Putamen (tissue), 1 donor: ENCODE data around the gene MYBBP1A.
A peak's percentile ranks its signal among the peaks of the same experiment; 100 is the strongest.
"Not testable (repeated sequence)": the region's sequence is repeated elsewhere in the genome, so short reads cannot be mapped to it uniquely, and the experiment has no call there.

Experiments used
- DNase-seq: peaks from one replicate; pipeline ENCODE4 v3.0.0-alpha.2; 2016; ENCODE audit warnings: low spot score

The MYBBP1A gene, protein sequence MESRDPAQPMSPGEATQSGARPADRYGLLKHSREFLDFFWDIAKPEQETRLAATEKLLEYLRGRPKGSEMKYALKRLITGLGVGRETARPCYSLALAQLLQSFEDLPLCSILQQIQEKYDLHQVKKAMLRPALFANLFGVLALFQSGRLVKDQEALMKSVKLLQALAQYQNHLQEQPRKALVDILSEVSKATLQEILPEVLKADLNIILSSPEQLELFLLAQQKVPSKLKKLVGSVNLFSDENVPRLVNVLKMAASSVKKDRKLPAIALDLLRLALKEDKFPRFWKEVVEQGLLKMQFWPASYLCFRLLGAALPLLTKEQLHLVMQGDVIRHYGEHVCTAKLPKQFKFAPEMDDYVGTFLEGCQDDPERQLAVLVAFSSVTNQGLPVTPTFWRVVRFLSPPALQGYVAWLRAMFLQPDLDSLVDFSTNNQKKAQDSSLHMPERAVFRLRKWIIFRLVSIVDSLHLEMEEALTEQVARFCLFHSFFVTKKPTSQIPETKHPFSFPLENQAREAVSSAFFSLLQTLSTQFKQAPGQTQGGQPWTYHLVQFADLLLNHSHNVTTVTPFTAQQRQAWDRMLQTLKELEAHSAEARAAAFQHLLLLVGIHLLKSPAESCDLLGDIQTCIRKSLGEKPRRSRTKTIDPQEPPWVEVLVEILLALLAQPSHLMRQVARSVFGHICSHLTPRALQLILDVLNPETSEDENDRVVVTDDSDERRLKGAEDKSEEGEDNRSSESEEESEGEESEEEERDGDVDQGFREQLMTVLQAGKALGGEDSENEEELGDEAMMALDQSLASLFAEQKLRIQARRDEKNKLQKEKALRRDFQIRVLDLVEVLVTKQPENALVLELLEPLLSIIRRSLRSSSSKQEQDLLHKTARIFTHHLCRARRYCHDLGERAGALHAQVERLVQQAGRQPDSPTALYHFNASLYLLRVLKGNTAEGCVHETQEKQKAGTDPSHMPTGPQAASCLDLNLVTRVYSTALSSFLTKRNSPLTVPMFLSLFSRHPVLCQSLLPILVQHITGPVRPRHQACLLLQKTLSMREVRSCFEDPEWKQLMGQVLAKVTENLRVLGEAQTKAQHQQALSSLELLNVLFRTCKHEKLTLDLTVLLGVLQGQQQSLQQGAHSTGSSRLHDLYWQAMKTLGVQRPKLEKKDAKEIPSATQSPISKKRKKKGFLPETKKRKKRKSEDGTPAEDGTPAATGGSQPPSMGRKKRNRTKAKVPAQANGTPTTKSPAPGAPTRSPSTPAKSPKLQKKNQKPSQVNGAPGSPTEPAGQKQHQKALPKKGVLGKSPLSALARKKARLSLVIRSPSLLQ (N-terminal part only)

DNA sequence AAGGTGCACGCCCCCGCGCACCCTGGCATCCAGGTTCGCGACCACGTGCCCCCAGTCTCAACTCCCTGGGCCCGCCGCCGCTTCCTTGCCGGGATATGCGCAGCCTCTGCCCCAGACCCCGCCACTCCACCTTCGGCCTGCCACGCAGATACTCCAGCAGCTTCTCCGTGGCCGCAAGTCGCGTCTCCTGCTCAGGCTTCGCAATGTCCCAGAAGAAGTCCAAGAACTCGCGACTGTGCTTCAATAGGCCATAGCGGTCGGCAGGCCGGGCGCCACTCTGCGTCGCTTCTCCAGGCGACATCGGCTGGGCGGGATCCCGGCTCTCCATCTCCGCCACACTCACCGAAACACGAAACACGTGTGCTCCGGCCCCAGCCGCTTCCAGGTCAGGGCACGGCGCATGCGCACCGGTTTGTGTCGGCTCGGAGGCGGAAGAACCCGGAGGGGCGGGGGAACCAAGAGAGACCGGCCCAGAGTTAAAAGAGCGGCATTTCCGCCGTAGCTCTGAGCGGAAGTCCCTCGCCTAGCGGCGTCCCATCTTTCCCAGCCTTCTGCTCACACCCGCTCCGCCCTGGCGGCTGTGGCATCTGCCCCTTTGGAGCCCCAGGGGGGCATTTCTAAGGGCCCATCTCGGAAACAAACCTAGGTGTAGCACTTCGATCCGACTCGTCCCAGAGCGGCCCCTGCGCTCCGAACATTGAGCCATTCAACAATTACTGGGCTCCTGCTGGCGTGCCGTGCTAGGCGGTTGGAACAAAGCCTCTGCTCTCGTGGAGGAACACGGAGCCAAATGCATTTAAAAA lies at the start of gene MYBBP1A:
Gene MYBBP1A (minus strand): TSS at position 388 of the 803 bp plus-strand sequence. CDS start 60 bp downstream, at position 328.
- peak; percentile 95 for DNase-seq

DNA sequence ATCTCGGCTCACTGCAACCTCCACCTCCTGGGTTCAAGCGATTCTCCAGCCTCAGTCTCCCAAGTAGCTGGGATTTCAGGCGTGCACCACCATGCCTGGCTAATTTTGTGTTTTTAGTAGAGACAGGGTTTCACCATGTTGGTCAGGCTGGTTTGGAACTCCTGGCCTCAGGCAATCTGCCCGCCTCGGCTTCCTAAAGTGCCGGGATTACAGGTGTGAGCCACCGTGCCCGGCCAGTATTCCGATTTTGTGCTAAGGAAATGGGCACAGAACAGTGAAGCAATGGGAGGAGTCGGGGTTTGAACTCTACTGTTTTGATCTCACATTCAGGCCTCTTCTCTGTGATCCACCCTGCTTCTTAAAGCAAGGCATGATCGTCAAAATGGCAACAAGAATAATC lies 49.6 kb upstream of the MYBBP1A start:
- DNase-seq = not testable (repeated sequence)

DNA sequence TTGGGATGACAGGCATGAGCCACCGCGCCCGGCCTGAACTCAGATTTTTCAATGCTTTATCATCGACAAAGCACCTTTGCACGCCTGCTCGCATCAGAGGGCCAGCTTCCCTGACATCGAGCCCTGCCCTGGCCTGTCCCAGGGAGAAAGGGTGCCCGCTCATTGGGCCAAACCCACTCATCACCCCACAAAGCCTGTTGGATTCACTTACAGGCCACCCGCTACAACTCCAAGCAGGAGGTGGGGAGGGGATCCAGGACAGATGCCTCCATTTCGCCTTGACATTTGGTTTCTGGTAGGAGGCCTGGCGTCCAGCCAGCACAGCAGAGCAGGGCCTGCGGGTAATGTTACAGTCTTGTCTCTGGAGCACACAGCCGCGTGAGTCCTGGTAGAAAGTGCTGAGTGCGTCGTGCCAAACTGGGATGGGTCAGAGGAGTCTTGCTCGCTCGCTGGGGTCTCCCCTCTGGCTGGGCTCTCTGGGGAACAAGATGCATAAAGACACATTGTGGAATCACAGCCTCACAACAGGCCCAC lies 49.0 kb upstream of the MYBBP1A start:
- DNase-seq = no peak

DNA sequence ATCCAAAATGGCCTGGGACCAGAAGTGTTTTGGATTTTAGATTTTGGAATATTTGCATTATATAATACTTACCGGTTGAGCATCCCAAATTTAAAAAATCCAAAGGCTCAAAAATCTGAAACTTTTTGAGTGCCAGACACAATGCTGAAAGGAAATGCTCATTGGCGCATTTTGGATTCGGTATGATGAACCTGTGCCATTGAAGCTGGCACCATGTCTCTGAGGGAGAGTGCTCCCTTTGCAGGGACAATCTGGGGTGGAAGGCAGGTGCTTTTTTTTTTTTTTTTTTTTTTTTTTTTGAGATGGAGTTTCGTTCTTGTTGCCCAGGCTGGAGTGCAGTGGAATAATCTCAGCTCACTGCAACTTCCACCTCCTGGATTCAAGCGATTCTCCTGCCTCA lies 46.9 kb upstream of the MYBBP1A start:
- no peak for DNase-seq

DNA sequence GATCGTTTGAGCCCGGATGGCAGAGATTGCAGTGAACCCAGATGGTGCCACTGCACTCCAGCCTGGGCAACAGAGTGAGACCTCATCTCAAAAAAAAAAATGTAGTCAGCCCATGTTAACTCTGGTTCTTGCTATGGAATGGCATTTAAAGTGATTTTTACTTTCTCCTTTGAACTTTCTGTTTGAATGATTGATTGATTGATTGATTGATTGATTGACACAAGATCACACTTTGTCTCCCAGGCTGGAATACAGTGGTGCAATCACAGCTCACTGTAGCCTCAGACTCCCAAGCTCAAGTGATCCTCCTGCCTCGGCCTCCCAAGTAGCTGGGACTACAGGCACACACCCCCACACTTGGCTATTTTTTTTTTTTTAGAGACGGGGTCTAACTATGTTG lies 46.1 kb upstream of the MYBBP1A start:
- no peak for DNase-seq

DNA sequence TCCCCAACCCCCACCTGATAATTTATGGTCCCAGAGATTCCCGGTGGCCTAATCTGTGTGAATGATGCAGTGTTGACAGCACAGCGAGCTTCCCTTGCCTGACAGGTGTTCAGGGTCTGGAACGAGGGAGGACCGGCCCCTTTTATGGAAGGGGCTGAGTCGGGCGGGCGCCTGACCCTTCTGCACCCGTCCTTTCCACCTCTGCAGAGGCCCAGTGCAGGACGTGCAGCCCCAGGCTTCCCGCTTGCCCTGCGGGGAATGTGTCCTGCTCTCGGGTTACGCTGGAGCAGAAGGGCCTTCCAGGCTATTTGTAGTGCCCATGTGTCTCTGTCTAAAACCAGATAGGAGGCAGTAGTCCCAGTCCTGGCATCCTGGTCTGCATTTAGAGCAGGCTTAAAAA lies 45.4 kb upstream of the MYBBP1A start:
- DNase-seq = no peak

DNA sequence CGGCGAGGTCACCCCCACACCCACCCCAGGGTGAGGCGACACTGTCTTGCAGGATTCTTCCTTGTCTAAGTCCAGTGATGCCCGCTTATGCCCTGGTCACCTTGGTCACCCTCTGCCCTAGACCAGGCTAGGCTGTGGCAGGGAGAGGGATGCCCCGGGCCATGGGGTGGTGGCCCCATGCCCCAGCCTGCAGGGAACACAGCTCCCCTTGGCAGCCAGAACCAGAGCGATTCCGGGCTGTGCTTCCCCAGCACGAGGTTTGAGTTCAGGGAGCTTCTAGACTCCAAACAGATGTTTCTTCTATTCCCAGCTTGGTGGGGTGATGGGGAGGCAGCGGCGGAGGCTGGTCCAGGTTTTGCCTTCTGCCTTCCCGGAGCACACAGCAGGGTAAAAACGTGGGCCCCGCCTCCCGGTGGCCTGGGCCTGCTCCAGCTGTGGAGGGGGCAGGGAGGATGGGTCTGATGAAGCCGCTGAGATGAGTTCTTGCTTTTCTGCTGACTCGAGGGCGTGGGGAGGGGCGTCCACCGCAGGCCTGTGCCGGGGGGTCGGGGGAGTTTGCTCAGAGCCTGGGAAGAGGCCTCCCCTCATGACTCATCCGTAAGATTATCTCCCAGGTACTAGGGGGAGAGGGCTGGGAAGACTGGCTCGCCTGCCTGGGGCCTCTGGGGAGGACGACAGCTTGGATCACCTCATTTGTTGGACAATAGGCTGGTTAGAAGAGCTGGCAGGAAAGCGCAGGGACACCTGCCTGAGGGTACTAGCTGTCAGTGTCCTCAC lies 44.5 kb upstream of the MYBBP1A start:
- no peak for DNase-seq

DNA sequence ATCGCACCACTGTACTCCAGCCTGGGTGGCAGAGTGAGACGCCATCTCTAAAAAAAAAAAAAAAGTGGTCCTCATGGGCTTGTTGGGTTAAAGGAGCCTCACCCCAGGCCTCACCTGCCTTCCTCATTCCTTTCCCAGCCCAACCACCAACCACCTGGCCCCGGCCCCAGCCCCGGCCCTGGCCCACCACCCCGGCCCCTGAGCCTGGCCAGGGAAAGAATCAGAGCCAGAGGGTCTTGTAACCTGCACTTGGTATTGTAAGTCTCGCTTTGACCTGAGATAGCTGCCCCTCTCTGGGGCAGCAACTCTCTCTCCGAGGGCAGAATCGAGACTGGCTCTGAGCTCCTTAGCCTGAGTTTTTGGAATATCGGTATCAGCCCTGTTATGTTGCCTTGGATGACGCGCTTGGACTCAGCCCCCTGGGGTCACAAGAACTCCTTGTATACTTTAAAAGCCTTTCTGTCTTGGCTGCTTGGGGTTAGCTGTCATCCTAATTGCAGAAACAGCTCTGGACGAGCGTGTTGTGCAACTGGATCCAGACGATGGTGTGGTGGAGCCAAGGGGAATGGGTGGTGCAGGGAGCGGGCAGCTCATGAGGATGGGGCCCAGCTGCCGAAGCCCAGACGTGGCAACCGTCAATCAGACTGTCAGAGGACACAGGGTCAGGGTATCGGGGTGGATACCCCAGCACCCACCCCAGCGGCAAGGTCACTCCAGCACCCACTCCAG lies 43.8 kb upstream of the MYBBP1A start:
- DNase-seq = no peak

DNA sequence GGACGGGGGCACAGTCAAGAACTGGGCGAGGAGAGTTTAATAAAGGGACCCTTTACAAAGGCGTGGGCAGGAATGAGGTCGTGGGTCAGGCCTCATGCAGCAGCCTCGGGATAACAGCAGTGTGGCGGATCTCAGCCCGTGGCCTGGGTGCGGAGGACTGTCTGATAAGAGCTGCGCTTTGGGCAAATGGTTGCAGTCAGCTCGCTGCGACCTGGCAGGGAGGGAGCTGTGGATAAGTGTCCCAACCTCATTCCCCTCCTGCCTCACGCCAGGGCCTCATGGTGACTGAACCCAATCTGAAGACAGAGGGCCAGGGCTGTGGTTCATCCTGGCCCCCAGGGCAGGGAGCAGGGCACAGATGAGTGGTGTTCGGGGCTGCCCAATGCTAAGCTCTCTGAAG lies 42.8 kb upstream of the MYBBP1A start:
- no peak for DNase-seq

DNA sequence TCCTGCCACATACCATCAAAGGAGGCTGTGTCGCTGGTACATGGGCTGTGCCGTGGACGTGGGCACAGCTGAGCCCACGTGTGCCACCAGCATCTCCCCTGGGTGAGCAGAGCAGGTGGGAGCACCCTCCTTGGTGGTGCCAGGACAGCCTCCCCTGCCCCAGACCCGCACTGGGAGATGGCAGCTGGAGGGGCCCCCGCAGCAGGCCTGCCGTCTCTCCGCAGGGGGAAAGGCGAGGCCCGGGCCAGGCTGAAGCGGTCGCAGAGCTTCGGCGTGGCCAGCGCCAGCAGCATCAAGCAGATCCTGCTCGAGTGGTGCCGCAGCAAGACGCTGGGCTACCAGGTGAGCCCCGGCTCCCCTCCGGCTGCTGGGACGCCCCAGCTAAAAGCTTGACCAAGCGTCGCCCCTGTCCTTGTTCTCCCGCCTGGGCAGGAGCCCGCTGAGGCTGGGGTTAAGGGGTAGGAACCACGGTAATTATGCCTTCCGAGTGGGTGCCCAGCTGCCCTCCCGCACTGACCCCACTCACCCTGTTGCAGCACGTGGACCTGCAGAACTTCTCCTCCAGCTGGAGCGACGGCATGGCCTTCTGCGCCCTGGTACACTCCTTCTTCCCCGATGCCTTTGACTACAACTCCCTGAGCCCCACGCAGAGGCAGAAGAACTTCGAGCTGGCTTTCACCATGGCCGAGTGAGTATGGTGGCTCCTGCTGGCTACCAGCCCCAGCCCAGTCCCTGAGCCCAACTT lies 41.6 kb upstream of the MYBBP1A start:
- no peak for DNase-seq

DNA sequence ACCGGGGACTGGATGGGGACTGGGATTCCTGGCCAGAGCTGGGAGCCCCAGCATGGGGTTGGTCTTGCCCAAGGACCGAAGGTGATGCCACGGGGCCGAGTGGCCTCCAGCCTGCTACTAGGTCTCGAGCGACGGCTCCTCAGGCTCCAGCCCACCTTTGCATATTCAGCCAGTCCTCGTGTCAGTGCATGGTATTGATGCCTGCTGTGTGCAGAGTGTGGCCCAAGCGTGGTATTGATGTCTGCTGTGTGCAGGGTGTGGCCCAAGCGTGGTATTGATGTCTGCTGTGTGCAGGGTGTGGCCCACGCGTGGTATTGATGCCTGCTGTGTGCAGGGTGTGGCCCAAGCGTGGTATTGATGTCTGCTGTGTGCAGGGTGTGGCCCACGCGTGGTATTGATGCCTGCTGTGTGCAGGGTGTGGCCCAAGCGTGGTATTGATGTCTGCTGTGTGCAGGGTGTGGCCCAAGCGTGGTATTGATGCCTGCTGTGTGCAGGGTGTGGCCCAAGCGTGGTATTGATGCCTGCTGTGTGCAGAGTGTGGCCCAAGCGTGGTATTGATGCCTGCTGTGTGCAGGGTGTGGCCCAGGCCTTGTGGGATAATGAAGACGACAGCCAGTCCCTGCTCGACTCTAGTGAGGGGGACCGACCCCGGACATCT lies 40.6 kb upstream of the MYBBP1A start:
- DNase-seq = not testable (repeated sequence)

DNA sequence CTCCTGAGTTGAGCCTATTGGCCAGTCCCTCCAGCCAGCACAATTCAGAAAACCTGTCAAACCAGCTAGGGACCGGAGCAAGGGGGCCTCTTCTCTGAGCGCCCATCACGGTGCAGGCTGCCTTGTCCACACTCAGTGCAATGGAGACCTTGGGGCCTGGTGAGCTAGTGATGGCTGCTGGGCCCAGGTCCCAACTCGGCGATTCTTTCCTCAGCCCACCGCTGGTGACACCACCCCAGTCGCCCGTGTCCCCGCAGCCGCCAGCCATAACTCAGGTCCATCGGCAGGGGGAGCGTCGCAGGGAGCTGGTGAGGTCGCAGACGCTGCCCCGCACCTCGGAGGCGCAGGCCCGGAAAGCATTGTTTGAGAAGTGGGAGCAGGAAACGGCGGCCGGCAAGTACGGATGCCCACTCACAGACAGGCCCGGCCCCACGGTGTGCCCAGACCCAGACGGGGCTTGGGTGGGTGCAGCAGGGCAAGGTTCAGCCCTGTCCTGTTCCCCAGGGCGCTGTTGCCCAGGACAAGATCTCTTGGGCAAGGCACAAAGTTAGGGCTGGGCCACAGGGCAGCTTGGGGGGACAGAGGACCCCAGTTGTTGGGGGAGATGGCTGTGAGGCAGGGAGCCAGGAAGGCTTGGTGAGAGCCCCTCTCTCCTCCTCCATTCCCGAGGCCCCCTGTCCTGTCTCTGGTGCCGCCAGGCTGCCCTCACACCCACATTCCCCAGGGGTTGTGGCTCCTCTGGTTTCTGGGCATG lies 39.9 kb upstream of the MYBBP1A start:
- no peak for DNase-seq

DNA sequence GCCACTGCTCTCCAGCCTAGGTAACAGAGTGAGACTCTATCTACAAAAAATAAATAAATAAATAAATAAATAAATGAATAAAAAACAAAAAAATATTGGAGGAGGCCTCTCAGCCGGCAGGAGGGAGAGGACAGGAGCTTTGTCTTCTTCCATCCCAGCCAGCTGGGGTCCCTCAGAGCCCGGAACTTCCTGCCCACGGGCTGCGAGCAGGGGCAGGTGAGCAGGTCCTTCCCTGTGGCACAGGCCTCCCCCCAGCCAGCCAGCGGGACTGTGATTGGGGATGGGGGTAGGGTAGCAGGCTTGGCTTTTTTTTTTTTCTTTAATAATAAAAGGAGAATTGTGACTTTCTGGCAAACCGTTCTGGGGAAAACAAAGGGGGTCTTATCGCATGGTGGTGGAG lies 39.2 kb upstream of the MYBBP1A start:
- no peak for DNase-seq

DNA sequence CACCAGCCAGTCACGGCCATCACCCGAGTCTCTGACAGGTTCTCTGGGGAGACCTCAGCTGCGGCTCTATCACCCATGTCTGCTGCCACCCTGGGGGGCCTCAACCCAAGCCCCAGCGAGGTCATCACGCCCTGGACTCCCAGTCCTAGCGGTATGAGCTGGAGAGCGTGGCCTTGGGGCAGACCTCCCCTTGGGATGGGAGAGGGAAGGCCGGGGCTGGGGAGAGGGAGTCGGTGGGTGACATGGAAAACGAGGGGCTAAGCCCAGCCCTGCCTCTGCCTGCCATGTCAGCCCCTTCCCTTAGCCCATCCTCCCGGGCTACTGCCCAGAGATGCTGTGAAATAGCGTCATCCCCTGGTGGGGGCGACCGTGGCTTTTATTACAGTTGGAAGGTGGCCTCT lies 37.8 kb upstream of the MYBBP1A start:
- DNase-seq = no peak

DNA sequence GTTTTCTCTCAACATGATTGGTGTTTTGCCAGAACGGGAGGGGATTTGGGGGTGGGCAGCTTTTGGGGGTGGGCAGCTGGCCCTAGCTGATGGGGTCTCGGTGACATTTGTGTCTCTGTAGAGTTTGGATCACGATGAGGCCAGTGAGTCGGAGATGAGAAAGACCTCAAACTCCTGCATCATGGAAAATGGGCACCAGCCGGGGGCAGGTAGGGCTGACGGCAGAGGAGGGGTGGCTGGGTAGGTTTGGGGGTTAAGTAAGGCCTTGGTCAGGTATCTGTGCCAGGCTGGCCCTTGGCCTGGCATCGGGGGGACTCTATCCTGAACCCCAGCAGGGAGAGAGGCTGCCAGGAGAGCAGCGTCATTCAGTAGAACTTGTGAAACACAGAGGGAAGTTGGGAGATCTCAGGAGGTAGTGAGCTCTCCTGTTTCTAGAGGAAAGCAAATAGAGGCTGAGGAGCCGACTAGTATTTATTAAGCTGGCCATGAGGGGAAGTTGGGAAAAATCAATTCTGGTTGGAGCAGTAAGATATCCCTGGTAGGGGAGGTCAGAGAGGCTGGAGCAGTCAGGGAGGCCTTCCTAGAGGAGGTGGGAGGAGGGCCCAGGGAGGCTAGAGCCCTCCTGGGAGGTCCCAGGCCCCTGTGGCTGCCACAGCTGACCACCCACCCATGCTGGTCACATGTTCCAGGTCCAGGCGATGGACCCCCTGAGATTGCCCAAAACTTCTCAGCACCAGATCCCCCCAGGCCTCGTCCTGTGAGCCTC lies 37.2 kb upstream of the MYBBP1A start:
- no peak for DNase-seq

DNA sequence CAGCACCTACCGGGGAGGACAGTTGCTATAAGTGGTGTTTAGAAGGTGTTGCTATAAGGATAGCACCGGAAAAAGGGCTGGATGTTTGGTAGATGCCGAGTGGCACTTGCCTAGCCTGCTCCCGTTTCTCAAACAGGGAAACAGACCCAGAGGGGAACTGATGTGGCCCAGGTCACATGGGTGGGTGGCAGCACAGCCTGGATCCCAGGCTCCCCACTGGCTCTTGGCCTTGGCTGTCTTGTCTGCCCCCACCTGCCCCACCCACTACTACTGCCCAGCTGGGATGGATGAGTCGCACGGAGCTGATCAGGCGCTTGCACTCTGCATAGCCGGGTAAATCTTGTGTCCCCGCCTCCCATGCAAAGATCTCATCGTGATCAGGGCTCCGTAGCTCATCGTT lies 36.3 kb upstream of the MYBBP1A start:
- DNase-seq = no peak

DNA sequence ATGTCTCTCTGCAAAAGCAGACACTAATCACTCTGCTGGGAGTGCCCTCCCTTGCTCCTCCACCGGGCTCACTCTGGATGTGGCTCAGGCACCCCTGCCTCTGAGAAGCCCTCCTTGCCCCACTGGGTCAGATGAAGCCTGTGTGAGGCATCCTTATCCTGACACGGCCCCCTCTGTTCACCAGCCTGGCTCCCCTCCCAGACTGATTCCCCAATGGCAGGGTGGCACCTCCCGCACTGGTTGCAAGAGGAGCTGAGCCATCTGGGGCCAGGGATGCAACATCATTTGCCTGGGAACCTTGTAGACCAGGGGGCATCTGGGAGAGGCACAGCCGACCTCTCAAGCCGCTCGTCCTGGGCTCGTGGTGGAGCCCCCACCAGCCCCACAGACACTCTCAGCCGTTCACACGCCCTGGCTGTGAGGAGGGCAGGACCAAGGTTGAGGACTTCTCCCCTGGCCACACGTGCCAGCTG lies 35.8 kb upstream of the MYBBP1A start:
- no peak for DNase-seq
